IMR-90 (cell line): ENCODE results near the gene CEBPE. TPM values are rescaled to one million over a fixed set of nuclear protein-coding genes. Genes with fewer than 3 reads are reported as not detected.

Experiments used
- ATAC-seq: fragments of 200-7000 bp; cut with Tn5 transposase; 2 replicates; pipeline ENCODE4 v1.9.1; 2020; ENCODE audit warnings: low read depth, mild to moderate bottlenecking, moderate library complexity
- BruUV-seq: library from RNA; stranded (reverse); fragments of 400-500 nt; replicated peaks from 2 replicates; lab custom pipeline; 2021; lab: Mats Ljungman, UMichigan
- CTCF ChIA-PET: fragments of 300-600 bp; formaldehyde crosslinking; extraction: SDS; loops from one replicate; lab custom pipeline; 2021; ENCODE audit warnings: antibody characterized with exemption; lab: Yijun Ruan, JAX
- POLR2A ChIA-PET: fragments of 300-600 bp; sonication (Branson Sonifier 250); formaldehyde crosslinking; loops from one replicate; lab custom pipeline; 2022; ENCODE audit warnings: antibody characterized with exemption; ENCODE audit not compliant: unreplicated experiment; lab: Charles Lee
- DNase-seq: peaks from one replicate; pipeline ENCODE4 v3.0.0; 2013
- H2AFZ ChIP-seq: replicated peaks from 2 replicates; pipeline ENCODE3; 2013; ENCODE audit warnings: low read length, mild to moderate bottlenecking; ENCODE audit not compliant: poor library complexity
- H2AK5ac ChIP-seq: 2 replicates; pipeline ENCODE4 v1.6.1; 2013; ENCODE audit warnings: low read depth, low read length, inconsistent platforms
- H2AK9ac ChIP-seq: replicated peaks from 2 replicates; pipeline ENCODE3; 2013; ENCODE audit warnings: mild to moderate bottlenecking, low read depth, low read length, moderate library complexity; ENCODE audit not compliant: poor library complexity
- H2BK120ac ChIP-seq: 2 replicates; pipeline ENCODE4 v1.6.1; 2013; ENCODE audit warnings: low read depth, low read length, inconsistent platforms
- H2BK15ac ChIP-seq: 3 replicates; pipeline ENCODE4 v1.6.1; 2013; ENCODE audit warnings: low read depth, low read length, inconsistent platforms
- H2BK20ac ChIP-seq: 2 replicates; pipeline ENCODE4 v1.6.1; 2013; ENCODE audit warnings: low read depth, mild to moderate bottlenecking, inconsistent platforms, low read length, moderate library complexity
- H2BK5ac ChIP-seq: 2 replicates; pipeline ENCODE4 v1.6.1; 2013; ENCODE audit warnings: mild to moderate bottlenecking, low read depth, low read length, inconsistent platforms; ENCODE audit not compliant: poor library complexity, severe bottlenecking
- H3K14ac ChIP-seq: replicated peaks from 2 replicates; pipeline ENCODE4 v1.6.1; 2013; ENCODE audit warnings: low read depth, low read length, inconsistent platforms
- H3K18ac ChIP-seq: 2 replicates; pipeline ENCODE4 v1.6.1; 2013; ENCODE audit warnings: low read depth, low read length, control low read depth
- H3K23ac ChIP-seq: 2 replicates; pipeline ENCODE4 v1.6.1; 2013; ENCODE audit warnings: low read depth, low read length, inconsistent platforms
- H3K27ac ChIP-seq: 2 replicates; pipeline ENCODE4 v1.5.1; 2013; ENCODE audit warnings: mild to moderate bottlenecking, control low read depth, low read length; ENCODE audit not compliant: insufficient read depth
- H3K27me3 ChIP-seq: 2 replicates; pipeline ENCODE4 v1.6.1; 2013; ENCODE audit warnings: low read length; ENCODE audit not compliant: control insufficient read depth, insufficient read depth
- H3K36me3 ChIP-seq: 2 replicates; pipeline ENCODE4 v1.6.1; 2013; ENCODE audit warnings: low read length, mixed read lengths; ENCODE audit not compliant: control insufficient read depth, insufficient read depth
- H3K4ac ChIP-seq: 2 replicates; pipeline ENCODE4 v1.6.1; 2013; ENCODE audit warnings: low read depth, low read length, inconsistent platforms
- H3K4me1 ChIP-seq: 2 replicates; pipeline ENCODE4 v1.6.1; 2013; ENCODE audit warnings: low read length, mixed read lengths; ENCODE audit not compliant: control insufficient read depth, insufficient read depth
- H3K4me2 ChIP-seq: 2 replicates; pipeline ENCODE4 v1.6.1; 2013; ENCODE audit warnings: low read depth, mild to moderate bottlenecking, control low read depth, low read length, moderate library complexity
- H3K4me3 ChIP-seq: 2 replicates; pipeline ENCODE4 v1.5.1; 2013; ENCODE audit warnings: low read depth, mild to moderate bottlenecking, control low read depth, low read length, moderate library complexity; ENCODE audit not compliant: insufficient read depth
- H3K56ac ChIP-seq: 2 replicates; pipeline ENCODE4 v1.6.1; 2013; ENCODE audit warnings: low read length, inconsistent platforms; ENCODE audit not compliant: insufficient read depth; ENCODE audit errors: extremely low read depth
- H3K79me1 ChIP-seq, 2 experiments: 2 replicates each; pipeline ENCODE4 v1.6.1; 2013; ENCODE audit warnings: low read length in 2 of 2, inconsistent platforms in 1 of 2, low read depth in 1 of 2
- H3K9ac ChIP-seq: 2 replicates; pipeline ENCODE4 v1.6.1; 2013; ENCODE audit warnings: low read depth, low read length, control low read depth
- H3K9me1 ChIP-seq: 2 replicates; pipeline ENCODE4 v1.6.1; 2013; ENCODE audit warnings: low read length, inconsistent platforms; ENCODE audit not compliant: insufficient read depth
- H3K9me3 ChIP-seq: 2 replicates; pipeline ENCODE4 v1.6.1; 2013; ENCODE audit warnings: low read length; ENCODE audit not compliant: control insufficient read depth, insufficient read depth
- H4K20me1 ChIP-seq: 2 replicates; pipeline ENCODE4 v1.6.1; 2013; ENCODE audit warnings: low read length, inconsistent platforms; ENCODE audit not compliant: insufficient read depth
- H4K5ac ChIP-seq: 2 replicates; pipeline ENCODE4 v1.6.1; 2013; ENCODE audit warnings: mild to moderate bottlenecking, low read depth, low read length, control low read depth
- H4K8ac ChIP-seq, 2 experiments: 2 replicates each; pipeline ENCODE4 v1.6.1; 2013; ENCODE audit warnings: low read depth in 2 of 2, low read length in 2 of 2, control low read depth in 1 of 2, inconsistent platforms in 1 of 2
- H4K91ac ChIP-seq: 2 replicates; pipeline ENCODE4 v1.6.1; 2013; ENCODE audit warnings: low read depth, low read length, inconsistent platforms; ENCODE audit not compliant: insufficient read depth
- BHLHE40 ChIP-seq: fragments of 150-350 bp; IDR thresholded peaks from 2 replicates; pipeline ENCODE4 v1.6.1; 2016; ENCODE audit warnings: mild to moderate bottlenecking, low read depth, low read length
- CHD1 ChIP-seq: IDR thresholded peaks from 2 replicates; pipeline ENCODE4 v1.6.1; 2012; ENCODE audit warnings: low read depth, low read length, improper control_type of control experiment
- CTCF ChIP-seq: conservative IDR thresholded peaks from 2 replicates; pipeline ENCODE4 v1.5.1; 2012; ENCODE audit warnings: mild to moderate bottlenecking, low read depth, low read length, improper control_type of control experiment
- ELK1 ChIP-seq: fragments of 150-350 bp; IDR thresholded peaks from 2 replicates; pipeline ENCODE4 v1.6.1; 2016; ENCODE audit warnings: low read depth, mild to moderate bottlenecking, low read length, moderate library complexity, borderline replicate concordance
- FOS ChIP-seq: fragments of 150-350 bp; IDR thresholded peaks from 2 replicates; pipeline ENCODE4 v1.6.1; 2016; ENCODE audit warnings: low read depth, low read length
- MAFK ChIP-seq: IDR thresholded peaks from 2 replicates; pipeline ENCODE4 v1.6.1; 2012; ENCODE audit warnings: low read depth, low read length, improper control_type of control experiment
- MAZ ChIP-seq: IDR thresholded peaks from 2 replicates; pipeline ENCODE4 v1.6.1; 2012; ENCODE audit warnings: low read depth, mild to moderate bottlenecking, low read length, improper control_type of control experiment, moderate library complexity, borderline replicate concordance
- NFE2L2 ChIP-seq: fragments of 150-350 bp; IDR thresholded peaks from 2 replicates; pipeline ENCODE4 v1.6.1; 2016; ENCODE audit warnings: low read depth, mild to moderate bottlenecking, low read length
- POLR2A ChIP-seq: IDR thresholded peaks from 2 replicates; pipeline ENCODE4 v1.6.1; 2012; ENCODE audit warnings: mild to moderate bottlenecking, low read depth, low read length
- RCOR1 ChIP-seq: IDR thresholded peaks from 2 replicates; pipeline ENCODE4 v1.6.1; 2012; ENCODE audit warnings: mild to moderate bottlenecking, low read length, improper control_type of control experiment; ENCODE audit not compliant: insufficient replicate concordance
- RFX5 ChIP-seq: IDR thresholded peaks from 2 replicates; pipeline ENCODE4 v1.8.0; 2012; ENCODE audit warnings: low read depth, mild to moderate bottlenecking, low read length, moderate library complexity
- SMC3 ChIP-seq: fragments of 150-350 bp; IDR thresholded peaks from 2 replicates; pipeline ENCODE4 v1.6.1; 2016; ENCODE audit warnings: low read depth, mild to moderate bottlenecking, antibody characterized with exemption, low read length, moderate library complexity
- WGBS, 2 experiments: methylation state at CpG; one replicate each; pipeline versions ENCODE4 v1.1.5 to v1.1.7; 2013; ENCODE audit warnings: missing lambda C conversion rate in 2 of 2; ENCODE audit not compliant: insufficient read length in 1 of 2; ENCODE audit errors: extremely low coverage in 2 of 2; 5-methylcytosine and 5-hydroxymethylcytosine counted together
- dilution Hi-C: fragments of 300-500 bp; cut with HindIII; formaldehyde crosslinking; loops from one replicate; pipeline ENCODE4 v1.14.3; 2018; ENCODE audit warnings: low sequenced_read_pairs; ENCODE audit not compliant: unreplicated experiment
- in situ Hi-C: fragments of 300-500 bp; cut with MboI; formaldehyde crosslinking; loops from 3 replicates; pipeline ENCODE4 v1.14.3; 2019; ENCODE audit warnings: low sequenced_read_pairs, inconsistent platforms, mixed read lengths
- intact Hi-C: fragments of 100-400 bp; cut with micrococcal nuclease; formaldehyde crosslinking; loops from 2 replicates; pipeline ENCODE4 v1.10.0; 2022
- polyA plus RNA-seq, 3 experiments: library from polyadenylated mRNA; depleted of rRNA; stranded (reverse); fragments of >200 nt; gene quantifications; 2 replicates each; pipeline ENCODE4 v1.2.3, GENCODE V29; 2012; ENCODE audit warnings: low replicate concordance in 1 of 3
- total RNA-seq: library from RNA; depleted of rRNA; stranded (reverse); fragments of >200 nt; gene quantifications from 2 replicates; pipeline ENCODE4 v1.2.3, GENCODE V29; 2012

Gene CEBPE
- total and polyA plus RNA-seq, 2 of the 4 experiments (the other 2 are of a cell fraction), result 0.05 TPM; not detected in 1

- TF ChIP-seq BHLHE40, result no peak; the same call in 1 of the 2 replicates
Observed at GRCh38 chr14:23078692-23079116, 40.4 kb downstream of the CEBPE start (continued).

GRCh38 chr14:23077962-23078361 lies 41.1 kb downstream of the CEBPE start:
- Histone ChIP-seq H3K9me1 (peaks cover 6% of the 10 kb centered on the region), H4K91ac (peak overlapping the region; percentile 96), H3K14ac (peak overlapping the region; percentile 82), H3K4me2 (no peak overlapping the region), H4K5ac (peak overlapping the region; percentile 36), H3K79me1 (peaks cover 21 to 49% of the 10 kb centered on the region in 2 experiments), H2AK9ac (peak overlapping the region; percentile 75), H3K4me1 (peaks cover 14% of the 10 kb centered on the region), H3K27me3 (no peaks in the 10 kb centered on the region), H2AK5ac (peak overlapping the region; percentile 95), H3K23ac (peak overlapping the region; percentile 83), H2BK120ac (peak overlapping the region; percentile 90), H3K36me3 (peaks cover 44% of the 10 kb centered on the region), H2BK20ac (peak overlapping the region; percentile 76), H3K4me3 (no peak overlapping the region), H3K56ac (peak overlapping the region; percentile 85), H3K18ac (peak overlapping the region; percentile 77), H4K20me1 (no peaks in the 10 kb centered on the region), H2AFZ (no peak overlapping the region), H3K4ac (peak overlapping the region; percentile 93), H4K8ac (peak overlapping the region; percentile 37 to 77), H3K9me3 (no peaks in the 10 kb centered on the region), H3K9ac (peak overlapping the region; percentile 71), H2BK15ac (peak overlapping the region; percentile 98), H3K27ac (peak overlapping the region; percentile 90), H2BK5ac (peak overlapping the region; percentile 93)
- no TSS peak for BruUV-seq
- DNase-seq (no peak), ATAC-seq (no peak)
- CTCF ChIA-PET, result interaction anchor here (1.0 to 2.9 kb wide), 11 partner anchors 9 to 143 kb away, joined by 3 to 21 read pairs (median 6); partner anchors contain the start of genes ACIN1 and C14orf119
- dilution Hi-C loops, result no loop called here
- intact Hi-C loops, result loop anchor here (1.0 to 5.0 kb wide), 3 partner anchors 17 to 109 kb away; partner anchors contain the start of genes ACIN1 and C14orf119
- WGBS, 2 experiments, result no CpG with 5 or more reads among the region's 5 CpGs
- POLR2A ChIA-PET, result interaction anchor here (2.1 kb wide), 1 partner anchor 17 kb away, joined by 9 read pairs; the partner anchor contains the start of genes ACIN1 and C14orf119
- no peak for TF ChIP-seq POLR2A
- no peak for TF ChIP-seq RFX5
- no peak for TF ChIP-seq MAFK
- TF ChIP-seq RCOR1, result no peak
- TF ChIP-seq ELK1, result no peak
- TF ChIP-seq FOS, result no peak
- TF ChIP-seq CTCF, result no peak
- TF ChIP-seq MAZ, result no peak
- no peak for TF ChIP-seq NFE2L2
- no peak for TF ChIP-seq SMC3
- no peak; the same call in 1 of the 2 replicates for TF ChIP-seq CHD1
- in situ Hi-C loops, result loop anchor here (25.0 kb wide), 1 partner anchor 1059 kb away; the partner anchor contains the start of genes EMC9, FITM1, PSME1 and PSME2
